Measurements from ENCODE around the gene SIRT6.
"Not testable (repeated sequence)": the region's sequence is repeated elsewhere in the genome, so short reads cannot be mapped to it uniquely, and the experiment has no call there.

Gene SIRT6

GRCh38 chr19:4136680-4137088 lies 45.7 kb downstream of the SIRT6 start:
- DNase-seq (ENCODE audit: low read depth in 2 of 2) = no peak

GRCh38 chr19:4135386-4135785 lies 47.0 kb downstream of the SIRT6 start:
- DNase-seq (ENCODE audit: low read depth in 2 of 2) = not testable (repeated sequence)

DNA sequence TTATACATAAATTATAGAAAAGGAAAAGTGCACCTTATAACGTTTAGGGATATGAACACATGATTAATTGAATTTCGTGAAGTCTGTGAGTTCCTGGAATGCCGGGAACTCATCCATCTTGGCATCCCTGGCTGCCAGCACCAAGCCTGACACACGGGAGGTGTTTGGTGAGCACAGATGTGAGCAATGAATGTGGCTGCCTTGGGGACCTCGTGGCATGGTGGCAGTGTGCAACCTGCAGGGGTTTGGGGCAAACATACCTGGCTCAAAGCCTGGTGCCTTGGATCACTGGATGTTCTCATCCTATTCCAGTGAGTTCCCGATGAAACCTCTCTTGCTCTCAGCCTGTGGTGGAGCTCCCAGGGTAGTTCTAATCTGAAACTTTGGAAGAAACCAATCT lies 48.0 kb downstream of the SIRT6 start:
- no peak for DNase-seq (ENCODE audit: low read depth in 2 of 2)

DNA sequence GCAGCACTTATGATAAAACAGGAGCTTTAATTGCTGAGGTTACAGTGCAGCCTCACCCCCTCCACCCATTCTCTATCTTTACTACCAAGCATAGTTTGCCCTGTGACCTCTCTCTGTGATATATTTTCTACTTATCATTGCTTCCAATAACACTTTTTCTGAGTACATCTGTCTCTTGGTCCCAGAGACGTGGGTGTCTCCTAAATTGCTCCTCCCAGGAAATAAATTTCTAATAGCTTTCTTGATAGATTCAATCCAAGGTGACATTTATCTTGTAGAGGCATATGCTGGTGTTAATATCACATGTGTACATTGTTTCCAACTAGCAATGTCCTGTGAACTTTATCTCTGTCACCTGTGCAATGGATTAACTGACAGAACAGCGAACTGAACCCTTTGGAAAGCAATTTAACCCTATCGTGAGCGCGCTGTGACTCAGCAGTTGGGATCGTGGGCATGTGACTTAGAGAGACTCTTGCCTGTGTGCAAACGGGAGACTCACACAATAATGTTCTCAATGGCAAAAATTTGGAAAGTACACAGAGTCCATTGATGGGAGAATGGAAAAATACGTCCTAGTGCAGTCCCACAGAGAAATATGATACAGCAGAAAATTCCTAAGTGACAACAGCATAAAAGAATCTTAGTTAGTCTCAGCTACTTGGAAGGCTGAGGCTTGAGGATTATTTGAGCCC lies 51.5 kb downstream of the SIRT6 start:
- no peak for DNase-seq (ENCODE audit: low read depth in 2 of 2)

GRCh38 chr19:4129050-4129449 lies 53.3 kb downstream of the SIRT6 start:
- DNase-seq (ENCODE audit: low read depth in 2 of 2) = not testable (repeated sequence)

DNA sequence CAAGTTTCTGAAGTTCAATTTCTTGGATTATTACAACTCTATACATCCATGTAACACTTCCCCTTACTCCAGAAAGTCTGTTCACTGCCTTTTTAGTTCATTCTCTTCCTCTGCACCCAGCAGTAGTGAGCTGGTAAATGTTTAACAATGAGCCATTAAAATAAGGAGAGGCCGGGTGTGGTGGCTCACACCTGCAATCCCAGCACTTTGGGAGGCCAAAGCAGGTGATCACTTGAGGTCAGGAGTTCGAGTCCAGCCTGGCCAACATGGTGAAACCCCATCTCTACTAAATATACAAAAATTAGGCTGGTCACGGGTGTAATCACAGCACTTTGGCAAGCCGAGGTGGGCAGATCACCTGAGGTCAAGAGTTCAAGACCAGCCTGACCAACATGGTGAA lies 55.0 kb downstream of the SIRT6 start:
- DNase-seq (ENCODE audit: low read depth in 2 of 2) = not testable (repeated sequence)

DNA sequence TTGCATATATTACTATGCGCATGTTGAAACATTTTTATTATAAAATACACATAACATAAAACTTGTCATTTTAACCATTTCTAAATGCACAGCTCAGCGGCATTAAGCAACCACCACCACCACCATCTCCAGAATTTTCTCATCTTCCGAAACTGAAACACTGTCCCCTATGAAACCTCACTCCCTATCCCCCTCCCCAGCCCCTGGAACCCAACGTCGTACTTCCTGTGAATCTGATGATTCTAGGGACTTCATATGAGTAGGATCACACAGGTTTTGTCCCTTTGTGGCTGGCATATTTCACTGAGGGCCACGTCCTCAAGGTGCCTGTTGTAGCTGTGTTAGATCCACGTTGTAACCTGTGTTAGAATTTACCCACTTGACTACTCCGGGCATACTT lies 57.7 kb downstream of the SIRT6 start:
- no peak for DNase-seq (ENCODE audit: low read depth in 2 of 2)

Measured in fibroblast of skin of left quadriceps (primary cell).